Lung (tissue), 12 donors: ENCODE results near the gene TBX1. TPM values are rescaled to one million over a fixed set of nuclear protein-coding genes. Genes with fewer than 3 reads are reported as not detected.

Experiments
- ATAC-seq: fragments of 200-7000 bp; cut with Tn5 transposase; one replicate; pipeline ENCODE4 v1.9.1; 2020; ENCODE audit warnings: moderate number of reproducible peaks; ENCODE audit not compliant: insufficient read depth, low FRiP score
- DNase-seq, 3 donors: peaks; one replicate each; pipeline ENCODE4 v3.0.0-alpha.2; 2013 to 2017
- H3K27ac ChIP-seq, 2 donors: one replicate each; pipeline ENCODE4 v1.5.1; 2013; ENCODE audit warnings: mild to moderate bottlenecking in 2 of 2, moderate library complexity in 2 of 2, control low read depth in 1 of 2, inconsistent platforms in 1 of 2, low read depth in 1 of 2, low read length in 1 of 2
- H3K27me3 ChIP-seq, 3 donors: one replicate each; pipeline ENCODE4 v1.5.1; 2013; ENCODE audit warnings: low read length in 2 of 3; ENCODE audit not compliant: control insufficient read depth in 3 of 3, insufficient read depth in 3 of 3
- H3K36me3 ChIP-seq, 4 donors: one replicate each; pipeline ENCODE4 v1.5.1; 2013; ENCODE audit warnings: low read length in 4 of 4, mild to moderate bottlenecking in 1 of 4, moderate library complexity in 1 of 4; ENCODE audit not compliant: control insufficient read depth in 4 of 4, insufficient read depth in 4 of 4
- H3K4me1 ChIP-seq, 5 donors: one replicate each; pipeline ENCODE4 v1.5.1; 2013; ENCODE audit warnings: low read length in 5 of 5, mild to moderate bottlenecking in 2 of 5, moderate library complexity in 1 of 5; ENCODE audit not compliant: control insufficient read depth in 5 of 5, insufficient read depth in 5 of 5
- H3K4me3 ChIP-seq: one replicate; pipeline ENCODE4 v1.5.1; 2013; ENCODE audit warnings: mild to moderate bottlenecking, control low read depth, moderate library complexity
- H3K9ac ChIP-seq, 2 donors: one replicate each; pipeline ENCODE4 v1.5.1; 2013; ENCODE audit warnings: low read length in 2 of 2, control low read depth in 1 of 2; ENCODE audit not compliant: insufficient read depth in 1 of 2
- H3K9me3 ChIP-seq, 4 donors: one replicate each; pipeline ENCODE4 v1.5.1; 2013; ENCODE audit warnings: low read length in 3 of 4, mild to moderate bottlenecking in 1 of 4, moderate library complexity in 1 of 4; ENCODE audit not compliant: control insufficient read depth in 4 of 4, insufficient read depth in 3 of 4
- WGBS, 2 donors: extraction: QIAGEN DNeasy Blood & Tissue Kit; methylation state at CpG; one replicate each; pipeline ENCODE4 v1.1.7; 2013; 5-methylcytosine and 5-hydroxymethylcytosine counted together
- polyA plus RNA-seq, 2 donors: library from polyadenylated mRNA; stranded (reverse); fragments of 200-250 nt; gene quantifications; one replicate each; pipeline ENCODE4 v1.2.1, GENCODE V29; 2013
- total RNA-seq, 2 donors: library from RNA; depleted of rRNA in 1 of 2; stranded (reverse); fragments of >200 nt in 1 of 2; gene quantifications; one replicate each; pipeline ENCODE4 v1.2.1, GENCODE V29; 2014 to 2021
- TF ChIP-seq, protein P1 (sequence below): IDR thresholded peaks from 2 replicates; pipeline ENCODE4 v1.5.1; 2012; ENCODE audit warnings: mild to moderate bottlenecking; ENCODE audit errors: control extremely low read depth, extremely low read depth
- donor health status: control.
- donor health status: control.
- donor health status: Bipolar disorder and iron deficiency.
- donor health status: healthy.
- donor health status: DM: yes; HTN: yes; CAD: no.

TBX1 gene
- total and polyA plus RNA-seq, 4 donors, result 2.3 to 19.3 (median 4.5) TPM

DNA sequence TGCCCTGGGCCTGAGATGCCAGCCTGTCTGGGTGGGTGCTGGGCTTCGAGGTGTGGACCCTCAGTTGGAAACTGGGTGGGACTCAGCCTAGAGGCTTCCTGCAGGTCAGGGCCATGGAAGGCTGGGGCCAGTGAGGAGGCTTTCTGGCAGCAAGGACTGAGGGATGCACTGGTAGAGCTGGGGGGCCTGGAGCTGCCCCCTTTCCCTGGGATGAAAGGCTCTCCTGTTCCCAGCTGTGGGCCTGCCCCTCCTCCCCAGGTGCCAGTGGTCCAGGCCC, 43.8 kb upstream of the TBX1 start:
- 93 to 100% methylated on average over 1 of the region's 1 CpG for WGBS, 2 donors
- Histone ChIP-seq H3K27ac (no peak overlapping the region), H3K27me3 (peaks cover 0 to 4% (median 0%) of the 10 kb centered on the region in 3 donors), H3K9ac (no peak overlapping the region), H3K4me3 (no peak overlapping the region), H3K4me1 (peaks cover 0 to 31% (median 7%) of the 10 kb centered on the region in 5 donors), H3K9me3 (no peaks in the 10 kb centered on the region), H3K36me3 (peaks cover 0 to 11% (median 4%) of the 10 kb centered on the region in 4 donors)
- ATAC-seq, result no peak
- DNase-seq, result no peak
- TF ChIP-seq, protein P1, sequence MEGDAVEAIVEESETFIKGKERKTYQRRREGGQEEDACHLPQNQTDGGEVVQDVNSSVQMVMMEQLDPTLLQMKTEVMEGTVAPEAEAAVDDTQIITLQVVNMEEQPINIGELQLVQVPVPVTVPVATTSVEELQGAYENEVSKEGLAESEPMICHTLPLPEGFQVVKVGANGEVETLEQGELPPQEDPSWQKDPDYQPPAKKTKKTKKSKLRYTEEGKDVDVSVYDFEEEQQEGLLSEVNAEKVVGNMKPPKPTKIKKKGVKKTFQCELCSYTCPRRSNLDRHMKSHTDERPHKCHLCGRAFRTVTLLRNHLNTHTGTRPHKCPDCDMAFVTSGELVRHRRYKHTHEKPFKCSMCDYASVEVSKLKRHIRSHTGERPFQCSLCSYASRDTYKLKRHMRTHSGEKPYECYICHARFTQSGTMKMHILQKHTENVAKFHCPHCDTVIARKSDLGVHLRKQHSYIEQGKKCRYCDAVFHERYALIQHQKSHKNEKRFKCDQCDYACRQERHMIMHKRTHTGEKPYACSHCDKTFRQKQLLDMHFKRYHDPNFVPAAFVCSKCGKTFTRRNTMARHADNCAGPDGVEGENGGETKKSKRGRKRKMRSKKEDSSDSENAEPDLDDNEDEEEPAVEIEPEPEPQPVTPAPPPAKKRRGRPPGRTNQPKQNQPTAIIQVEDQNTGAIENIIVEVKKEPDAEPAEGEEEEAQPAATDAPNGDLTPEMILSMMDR, result no peak

DNA sequence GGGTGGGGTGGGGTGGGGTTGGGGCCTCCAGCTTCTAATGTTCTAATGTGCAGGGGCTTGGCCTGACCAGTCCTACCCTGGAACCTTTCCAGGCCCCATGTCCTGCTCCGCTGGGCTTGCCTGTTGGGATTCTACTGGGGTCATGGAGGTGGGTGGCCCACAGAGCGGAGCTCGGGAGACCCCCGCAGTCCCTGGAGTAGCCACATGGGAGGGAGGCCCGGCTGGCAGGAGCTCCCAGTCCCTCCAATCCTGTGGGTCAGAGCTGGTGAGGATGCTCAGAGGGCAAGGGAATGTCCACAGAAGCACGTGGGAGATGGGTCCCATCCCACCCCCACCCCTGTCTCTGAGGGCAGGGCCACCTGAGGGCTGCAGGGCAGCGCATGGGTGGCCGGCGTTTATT, 43.4 kb upstream of the TBX1 start:
- no peak for DNase-seq
- Histone ChIP-seq H3K27me3 (peaks cover 0 to 4% (median 0%) of the 10 kb centered on the region in 3 donors), H3K9me3 (no peaks in the 10 kb centered on the region), H3K36me3 (peaks cover 0 to 11% (median 4%) of the 10 kb centered on the region in 4 donors), H3K4me1 (peaks cover 0 to 31% (median 7%) of the 10 kb centered on the region in 5 donors), H3K4me3 (no peak overlapping the region), H3K27ac (no peak overlapping the region), H3K9ac (no peak overlapping the region)
- TF ChIP-seq, protein P1, result no peak
- ATAC-seq, result no peak
- 84 to 90% methylated on average over 9 of the region's 9 CpGs for WGBS, 2 donors

DNA sequence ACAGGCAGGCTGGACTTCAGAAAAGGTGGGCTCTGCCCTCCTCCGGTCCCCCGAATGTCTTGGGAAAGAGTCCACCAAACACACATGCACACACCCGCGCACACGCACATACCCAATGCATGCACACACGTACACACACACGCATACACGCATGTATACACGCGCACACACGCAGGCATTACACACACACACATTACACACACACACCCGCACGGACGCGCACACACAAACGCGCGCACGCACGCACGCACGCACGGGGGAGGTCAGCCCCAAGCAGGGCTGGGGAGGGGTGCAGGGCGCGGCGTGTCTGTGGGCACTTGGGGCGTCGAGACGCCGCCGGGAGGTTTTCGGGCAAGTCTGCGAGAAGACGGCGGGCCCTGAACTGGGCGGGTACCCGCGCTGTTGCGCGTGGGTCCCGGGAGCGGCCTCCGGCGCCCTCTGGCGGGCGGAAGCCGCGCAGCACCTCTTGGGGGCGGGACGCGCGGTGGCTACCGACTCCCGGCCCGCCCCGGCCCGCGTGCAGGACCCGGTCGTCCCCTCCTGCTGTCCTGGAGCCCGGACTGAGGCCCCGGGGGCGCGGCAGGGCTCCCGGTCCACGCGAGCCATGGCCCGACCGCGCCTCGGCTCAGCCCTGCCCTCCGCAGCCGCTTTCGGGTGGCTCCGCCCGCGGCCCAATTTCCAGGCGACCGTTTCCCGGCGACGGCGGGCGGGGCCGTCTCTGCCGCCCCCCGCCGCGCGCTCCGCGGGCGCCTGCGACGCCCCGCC, 42.7 kb upstream of the TBX1 start:
- WGBS, 2 donors, result 7 to 15% methylated on average over 63 to 96 of the region's 96 CpGs
- peak overlapping the region; percentile 42 for H3K4me3 ChIP-seq
- ATAC-seq (peak; percentile 89), DNase-seq (peak; percentile 74 to 85 (median 83))
- TF ChIP-seq, protein P1, result peak; percentile 82
- peaks cover 0 to 6% (median 0%) of the 10 kb centered on the region in 3 donors for H3K27me3 ChIP-seq
- H3K36me3 ChIP-seq, result peaks cover 0 to 14% (median 4%) of the 10 kb centered on the region in 4 donors
- peaks cover 0 to 31% (median 7%) of the 10 kb centered on the region in 5 donors for H3K4me1 ChIP-seq
- no peaks in the 10 kb centered on the region for H3K9me3 ChIP-seq
- H3K27ac ChIP-seq, result peak overlapping the region in 1 of 2 donors; percentile 88
- no peak overlapping the region for H3K9ac ChIP-seq
